Karpas-422 (cell line): ENCODE data around the gene TRIM36. TPM values are rescaled to one million over a fixed set of nuclear protein-coding genes. Genes with fewer than 3 reads are reported as not detected.

Experiments used
- DNase-seq: peaks from one replicate; pipeline ENCODE4 v3.0.0-alpha.2; 2015
- H2AFZ ChIP-seq: fragments of 200-600 bp; sonication (generic); 2 replicates; pipeline ENCODE4 v1.6.1; 2014; ENCODE audit warnings: antibody characterized with exemption, low read length, mixed read lengths
- H3K27ac ChIP-seq: fragments of 200-600 bp; sonication (generic); 2 replicates; pipeline ENCODE4 v1.5.1; 2014; ENCODE audit warnings: mild to moderate bottlenecking, low read length, moderate library complexity
- H3K27me3 ChIP-seq: fragments of 200-600 bp; sonication (generic); 2 replicates; pipeline ENCODE4 v1.6.1; 2014; ENCODE audit warnings: low read length, mixed read lengths
- H3K36me3 ChIP-seq: fragments of 200-600 bp; sonication (generic); 2 replicates; pipeline ENCODE4 v1.6.1; 2014; ENCODE audit warnings: low read length, mixed read lengths; ENCODE audit not compliant: insufficient read depth
- H3K4me1 ChIP-seq: fragments of 200-600 bp; sonication (generic); 2 replicates; pipeline ENCODE4 v1.6.1; 2014; ENCODE audit warnings: mild to moderate bottlenecking, low read length, mixed read lengths
- H3K4me2 ChIP-seq: fragments of 200-600 bp; sonication (generic); 2 replicates; pipeline ENCODE4 v1.6.1; 2014; ENCODE audit warnings: low read length, low read depth, mild to moderate bottlenecking; ENCODE audit not compliant: poor library complexity, severe bottlenecking
- H3K4me3 ChIP-seq: fragments of 200-600 bp; sonication (generic); 2 replicates; pipeline ENCODE4 v1.5.1; 2014; ENCODE audit warnings: mild to moderate bottlenecking, antibody characterized with exemption, low read length, mixed read lengths
- H3K79me2 ChIP-seq: fragments of 200-600 bp; sonication (generic); 2 replicates; pipeline ENCODE4 v1.6.1; 2014; ENCODE audit warnings: mild to moderate bottlenecking, low read length, mixed read lengths
- H3K9ac ChIP-seq: fragments of 200-600 bp; sonication (generic); 2 replicates; pipeline ENCODE4 v1.6.0; 2014; ENCODE audit warnings: low read length
- H3K9me2 ChIP-seq: fragments of 200-600 bp; sonication (generic), shearing (Covaris generic); replicated peaks from 2 replicates; pipeline ENCODE4 v1.6.0; 2014; ENCODE audit warnings: mild to moderate bottlenecking, low read length, moderate library complexity; ENCODE audit not compliant: insufficient read depth
- H3K9me3 ChIP-seq: fragments of 300-700, 200-600 bp; sonication (generic); 2 replicates; pipeline ENCODE4 v1.6.1; 2014; ENCODE audit warnings: low read length, mixed read lengths
- H4K20me1 ChIP-seq: fragments of 200-600 bp; sonication (generic); 2 replicates; pipeline ENCODE4 v1.6.1; 2014; ENCODE audit warnings: mild to moderate bottlenecking, antibody characterized with exemption, low read length, low read depth; ENCODE audit not compliant: insufficient read depth
- total RNA-seq: library from RNA; depleted of rRNA; stranded (reverse); fragments of >200 nt; shearing (Covaris generic); gene quantifications from 2 replicates; pipeline ENCODE4 v1.2.3, GENCODE V29; 2014; ENCODE audit warnings: low replicate concordance

Gene TRIM36
- total RNA-seq, 1 experiment from 2014 or later, result 4.1 TPM

DNA sequence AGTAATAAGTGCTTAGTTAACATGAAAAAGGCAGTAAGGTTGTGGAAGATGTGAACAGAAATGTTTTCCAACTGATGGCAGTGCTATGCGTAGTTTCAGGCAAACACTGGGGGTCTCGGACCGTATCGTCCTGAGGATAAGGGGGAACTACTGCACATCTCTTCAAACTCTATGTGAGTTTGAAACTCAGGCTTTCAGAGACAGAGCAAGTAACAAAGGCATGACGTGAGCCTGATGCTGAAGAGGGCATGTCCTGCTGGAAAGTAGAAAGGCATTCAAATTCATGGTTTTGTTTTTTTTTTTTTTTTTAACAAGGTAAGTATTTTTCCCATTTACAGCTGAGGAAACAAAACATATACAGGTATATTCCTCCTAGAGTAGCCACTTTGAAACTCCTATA, 59.9 kb downstream of the TRIM36 start:
- H3K9me2 ChIP-seq, result no peaks in the 10 kb centered on the region
- H3K27ac ChIP-seq, result no peak overlapping the region
- no peak overlapping the region for H3K9ac ChIP-seq
- H3K4me1 ChIP-seq, result no peaks in the 10 kb centered on the region
- no peak overlapping the region for H3K4me2 ChIP-seq
- DNase-seq, result no peak
- H3K36me3 ChIP-seq, result no peaks in the 10 kb centered on the region
- no peak overlapping the region for H3K4me3 ChIP-seq
- H4K20me1 ChIP-seq, result no peaks in the 10 kb centered on the region
- no peaks in the 10 kb centered on the region for H3K79me2 ChIP-seq
- H2AFZ ChIP-seq, result no peak overlapping the region
- H3K9me3 ChIP-seq, result no peaks in the 10 kb centered on the region
- H3K27me3 ChIP-seq, result no peaks in the 10 kb centered on the region

DNA sequence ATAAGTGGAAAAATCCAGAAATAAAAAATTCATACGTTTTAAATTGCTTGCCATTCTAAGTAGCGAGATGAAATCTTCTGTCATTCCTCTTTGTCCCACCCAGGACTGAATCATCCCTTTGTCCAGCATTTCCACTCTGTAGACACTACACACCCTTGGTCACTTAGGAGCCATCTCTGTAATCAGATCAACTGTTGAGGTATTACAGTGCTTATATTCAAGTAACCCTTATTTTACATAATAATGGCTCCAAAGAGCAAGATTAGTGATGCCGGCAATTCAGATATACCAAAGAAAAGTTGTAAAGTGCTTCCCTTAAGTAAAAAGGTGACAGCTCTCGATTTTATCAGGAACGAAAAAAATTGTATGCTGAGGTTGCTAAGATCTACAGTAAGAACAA, 60.4 kb downstream of the TRIM36 start:
- no peaks in the 10 kb centered on the region for H3K36me3 ChIP-seq
- no peak overlapping the region for H3K27ac ChIP-seq
- H3K27me3 ChIP-seq, result no peaks in the 10 kb centered on the region
- H3K9ac ChIP-seq, result no peak overlapping the region
- H3K4me3 ChIP-seq, result no peak overlapping the region
- H4K20me1 ChIP-seq, result no peaks in the 10 kb centered on the region
- no peak overlapping the region for H3K4me2 ChIP-seq
- no peaks in the 10 kb centered on the region for H3K79me2 ChIP-seq
- no peaks in the 10 kb centered on the region for H3K9me2 ChIP-seq
- H2AFZ ChIP-seq, result no peak overlapping the region
- H3K4me1 ChIP-seq, result no peaks in the 10 kb centered on the region; the same call in 1 of the 2 replicates
- no peak for DNase-seq
- no peaks in the 10 kb centered on the region for H3K9me3 ChIP-seq

DNA sequence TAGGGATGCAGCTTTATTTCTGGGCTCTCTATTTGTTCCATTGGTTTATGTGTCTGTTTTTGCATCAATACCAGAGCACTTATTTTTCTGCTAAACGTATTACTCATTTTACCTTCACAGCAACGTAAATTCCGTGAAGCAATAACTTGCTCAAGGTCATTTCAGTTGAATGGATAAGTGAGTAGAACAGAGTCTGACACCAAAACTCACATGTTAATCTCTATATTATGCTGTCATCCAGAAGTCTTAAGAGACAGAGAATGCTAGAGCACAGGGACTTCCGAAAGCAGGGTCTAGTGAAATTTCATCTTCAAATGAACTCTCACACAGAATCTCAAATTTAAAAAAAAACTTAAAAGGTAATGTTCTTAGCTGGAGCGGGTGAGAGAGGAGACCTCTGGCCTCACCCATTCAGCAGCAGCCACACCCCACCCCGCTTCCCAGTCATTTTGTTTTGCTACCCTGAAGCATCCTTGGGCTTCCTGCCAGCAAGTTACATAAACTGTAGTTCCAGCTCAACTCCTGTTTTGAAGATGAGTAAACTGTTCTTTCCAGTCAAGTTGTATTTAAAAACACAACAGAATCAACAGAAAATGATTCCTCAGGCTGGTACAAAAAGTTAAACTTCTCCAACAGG, 69.3 kb downstream of the TRIM36 start:
- no peak overlapping the region for H2AFZ ChIP-seq
- no peaks in the 10 kb centered on the region for H3K9me2 ChIP-seq
- no peak overlapping the region for H3K9ac ChIP-seq
- H3K27me3 ChIP-seq, result no peaks in the 10 kb centered on the region
- DNase-seq, result peak; percentile 14
- no peaks in the 10 kb centered on the region for H3K36me3 ChIP-seq
- H3K4me3 ChIP-seq, result no peak overlapping the region
- H3K4me1 ChIP-seq, result peaks cover 22% of the 10 kb centered on the region
- H3K4me2 ChIP-seq, result no peak overlapping the region
- H3K9me3 ChIP-seq, result no peaks in the 10 kb centered on the region
- no peak overlapping the region for H3K27ac ChIP-seq
- no peaks in the 10 kb centered on the region for H4K20me1 ChIP-seq
- H3K79me2 ChIP-seq, result no peaks in the 10 kb centered on the region

DNA sequence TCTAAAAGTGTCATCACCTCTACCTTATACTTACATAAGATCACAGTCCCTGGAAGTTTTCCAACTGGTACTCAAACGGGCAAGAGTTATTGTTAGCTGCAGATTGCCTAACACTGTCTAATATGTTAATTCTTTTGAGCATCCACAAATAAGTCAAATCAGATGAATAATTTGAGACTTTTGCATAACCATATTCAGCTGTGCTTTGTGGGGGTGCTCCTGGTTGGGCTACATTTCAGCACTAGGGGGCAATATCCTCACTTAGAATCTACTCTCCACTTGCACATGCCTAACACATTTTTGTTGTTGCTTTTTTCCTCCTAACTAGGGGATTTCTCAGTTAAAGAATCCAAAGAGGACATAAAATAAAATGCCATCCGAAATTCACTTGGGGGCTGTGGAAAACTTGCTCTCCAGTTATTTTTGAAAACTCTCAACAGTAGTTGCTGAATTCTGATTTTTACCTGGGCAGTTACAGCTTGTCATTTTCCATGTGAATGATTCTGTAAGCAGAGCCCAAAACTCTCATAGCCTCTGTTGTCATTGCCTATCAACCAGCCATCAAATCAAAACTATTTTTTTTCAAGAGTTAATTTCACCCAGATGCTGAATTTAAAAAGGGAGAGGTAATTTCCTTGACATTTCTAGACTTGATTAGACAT, 71.5 kb downstream of the TRIM36 start:
- Histone ChIP-seq H4K20me1 (no peaks in the 10 kb centered on the region), H3K4me1 (peaks cover 18% of the 10 kb centered on the region), H3K9me2 (no peaks in the 10 kb centered on the region), H3K36me3 (no peaks in the 10 kb centered on the region), H3K27me3 (no peaks in the 10 kb centered on the region), H2AFZ (no peak overlapping the region), H3K79me2 (no peaks in the 10 kb centered on the region), H3K9ac (no peak overlapping the region), H3K4me3 (no peak overlapping the region), H3K27ac (no peak overlapping the region), H3K9me3 (no peaks in the 10 kb centered on the region), H3K4me2 (no peak overlapping the region)
- DNase-seq, result peak; percentile 90

DNA sequence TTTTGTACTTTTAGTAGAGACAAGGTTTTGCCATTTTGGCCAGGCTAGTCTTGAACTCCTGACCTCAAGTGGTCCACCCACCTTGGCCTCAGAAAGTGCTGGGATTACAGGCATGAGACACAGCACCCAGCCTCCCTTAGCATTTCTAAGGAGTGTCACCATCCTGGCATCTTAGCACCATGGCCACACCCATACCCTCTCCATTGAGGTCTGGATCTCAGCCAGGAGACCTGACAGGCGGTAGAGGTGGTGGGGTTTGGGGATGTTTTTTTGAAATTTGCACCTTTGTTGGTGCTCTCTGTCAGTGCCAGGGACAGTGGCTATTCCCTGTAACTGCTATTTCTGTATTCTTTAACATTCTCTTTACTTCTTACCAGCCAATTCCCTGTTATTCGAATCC, 72.5 kb downstream of the TRIM36 start:
- no peak for DNase-seq
- Histone ChIP-seq H3K27ac (no peak overlapping the region), H3K4me2 (no peak overlapping the region), H3K36me3 (no peaks in the 10 kb centered on the region), H3K9me2 (no peaks in the 10 kb centered on the region), H3K4me1 (peaks cover 18% of the 10 kb centered on the region), H3K9ac (no peak overlapping the region), H3K9me3 (no peaks in the 10 kb centered on the region), H4K20me1 (no peaks in the 10 kb centered on the region), H3K4me3 (no peak overlapping the region), H2AFZ (no peak overlapping the region), H3K27me3 (no peaks in the 10 kb centered on the region), H3K79me2 (no peaks in the 10 kb centered on the region)

DNA sequence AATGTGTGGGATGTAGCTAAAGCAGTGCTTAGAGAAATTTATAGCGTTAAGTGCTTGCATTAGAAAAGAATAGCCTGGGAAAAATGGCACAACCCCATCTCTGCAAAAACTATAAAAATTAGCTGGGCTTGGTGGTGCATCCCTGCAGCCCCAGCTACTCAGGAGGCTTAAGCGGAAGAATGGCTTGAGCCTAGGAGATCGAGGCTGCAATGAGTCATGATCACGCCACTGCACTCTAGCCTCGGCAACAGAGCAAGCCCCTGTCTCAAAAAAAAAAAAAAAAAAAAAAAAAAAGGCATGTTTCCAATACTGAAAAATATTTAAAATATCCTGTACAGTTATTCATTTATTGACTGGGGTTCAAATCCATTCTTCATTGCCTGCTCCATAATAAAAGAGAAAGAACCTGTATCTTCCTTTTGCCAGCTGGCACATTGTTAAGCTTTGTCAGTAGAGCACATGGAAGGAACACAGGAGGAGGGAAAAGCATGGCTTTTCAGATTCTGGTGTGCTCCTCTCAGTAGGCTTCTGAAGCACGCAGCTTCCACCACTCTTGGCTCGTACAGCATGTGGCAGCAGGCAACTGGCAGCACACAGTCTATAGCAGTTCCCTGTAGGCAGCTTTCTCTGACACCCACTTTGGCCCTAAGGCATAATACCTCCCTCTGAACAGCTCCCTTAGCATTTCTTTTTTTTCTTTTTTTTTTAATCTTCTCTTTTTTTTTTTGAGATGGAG, 73.5 kb downstream of the TRIM36 start:
- Histone ChIP-seq H3K9me3 (no peaks in the 10 kb centered on the region), H3K27ac (no peak overlapping the region), H2AFZ (no peak overlapping the region), H3K4me3 (no peak overlapping the region), H4K20me1 (no peaks in the 10 kb centered on the region), H3K9me2 (no peaks in the 10 kb centered on the region), H3K36me3 (no peaks in the 10 kb centered on the region), H3K27me3 (no peaks in the 10 kb centered on the region), H3K79me2 (no peaks in the 10 kb centered on the region), H3K4me2 (no peak overlapping the region), H3K9ac (no peak overlapping the region), H3K4me1 (peaks cover 18% of the 10 kb centered on the region)
- DNase-seq, result peak; percentile 41

DNA sequence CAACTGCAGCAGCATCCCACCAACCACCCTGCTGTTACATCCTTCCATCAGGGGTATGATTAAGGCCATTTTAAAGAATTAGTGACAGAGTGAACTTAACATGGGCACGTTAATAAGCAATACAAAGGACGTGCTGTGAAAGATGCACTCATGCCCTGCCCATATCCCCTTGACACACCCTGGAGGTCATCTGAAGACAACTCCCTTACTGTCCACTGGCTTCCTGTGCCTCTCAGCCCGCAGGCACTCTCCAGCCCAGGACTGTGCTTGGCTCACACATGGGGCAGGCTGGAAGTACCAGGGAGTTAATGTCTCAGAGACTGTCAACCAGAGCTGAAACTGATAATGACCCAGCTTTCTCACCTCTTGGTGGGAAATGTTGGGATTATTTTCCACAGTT, 81.8 kb downstream of the TRIM36 start:
- Histone ChIP-seq H3K9me3 (no peaks in the 10 kb centered on the region), H3K4me3 (no peak overlapping the region), H3K4me2 (no peak overlapping the region), H3K79me2 (no peaks in the 10 kb centered on the region), H3K9me2 (no peaks in the 10 kb centered on the region), H3K9ac (no peak overlapping the region), H3K4me1 (no peaks in the 10 kb centered on the region), H3K27me3 (no peaks in the 10 kb centered on the region), H4K20me1 (no peaks in the 10 kb centered on the region), H2AFZ (no peak overlapping the region), H3K36me3 (no peaks in the 10 kb centered on the region), H3K27ac (no peak overlapping the region)
- DNase-seq, result no peak

DNA sequence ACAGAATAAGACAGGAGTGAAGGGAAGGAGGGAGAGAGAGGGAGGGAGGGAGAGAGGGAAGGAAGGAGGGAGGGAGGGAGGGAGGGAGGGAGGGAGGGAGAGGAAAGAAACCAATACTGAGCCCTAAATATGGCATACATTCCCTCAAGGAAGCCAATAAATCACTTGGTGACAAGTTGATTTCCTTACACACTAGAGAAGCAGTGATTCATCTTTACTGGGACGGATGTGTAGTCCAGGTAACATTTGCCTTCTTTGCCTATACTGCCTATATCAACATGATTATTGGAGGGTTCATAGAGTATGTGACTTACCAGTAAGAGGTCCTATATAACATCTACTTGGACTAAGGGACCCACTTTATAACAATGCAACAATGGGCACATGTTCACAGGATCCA, 83.2 kb downstream of the TRIM36 start:
- H3K27ac ChIP-seq, result no peak overlapping the region

More for the DNA sequence above, 83.2 kb downstream of the TRIM36 start:
- Histone ChIP-seq H3K9ac (no peak overlapping the region), H3K79me2 (no peaks in the 10 kb centered on the region), H3K27me3 (no peaks in the 10 kb centered on the region), H3K9me3 (no peaks in the 10 kb centered on the region), H3K9me2 (no peaks in the 10 kb centered on the region), H3K4me2 (no peak overlapping the region), H3K4me3 (no peak overlapping the region), H3K36me3 (no peaks in the 10 kb centered on the region), H4K20me1 (no peaks in the 10 kb centered on the region), H2AFZ (no peak overlapping the region), H3K4me1 (no peaks in the 10 kb centered on the region)
- no peak for DNase-seq
